Activated B cell treated with CpG ODN at 0.5 μM for 24 hours (primary cell): ENCODE data around the gene FBN2. TPM values are rescaled to one million over a fixed set of nuclear protein-coding genes. Genes with fewer than 3 reads are reported as not detected.

Experiments used
- ATAC-seq: fragments of 200-7000 bp; cut with Tn5 transposase; one replicate; pipeline ENCODE4 v1.10.0; 2021; ENCODE audit warnings: low read depth, mild to moderate bottlenecking, moderate library complexity
- CTCF ChIA-PET: fragments of 350-600 bp; sonication (Branson Sonifier 250); formaldehyde crosslinking; loops from one replicate; lab custom pipeline; 2021; ENCODE audit warnings: antibody characterized with exemption; lab: Charles Lee
- POLR2A ChIA-PET: fragments of 350-600 bp; sonication (Branson Sonifier 250); formaldehyde crosslinking; loops from one replicate; lab custom pipeline; 2021; ENCODE audit warnings: antibody characterized with exemption; lab: Charles Lee
- DNase-seq: peaks from one replicate; pipeline ENCODE4 v3.0.0; 2022
- H3K27ac Mint-ChIP-seq: one replicate; pipeline ENCODE4 v1.8.0; 2020; ENCODE audit warnings: mixed read lengths
- H3K27me3 Mint-ChIP-seq: one replicate; pipeline ENCODE4 v1.8.0; 2021; ENCODE audit warnings: mixed read lengths
- H3K36me3 Mint-ChIP-seq: one replicate; pipeline ENCODE4 v1.8.0; 2021; ENCODE audit warnings: low read depth, mixed read lengths
- H3K4me1 Mint-ChIP-seq: one replicate; pipeline ENCODE4 v1.8.0; 2021; ENCODE audit warnings: mixed read lengths
- H3K4me3 Mint-ChIP-seq: one replicate; pipeline ENCODE4 v1.8.0; 2020; ENCODE audit warnings: mild to moderate bottlenecking, mixed read lengths
- H3K9me3 Mint-ChIP-seq: one replicate; pipeline ENCODE4 v1.8.0; 2020; ENCODE audit warnings: mixed read lengths
- intact Hi-C: fragments of 100-400 bp; cut with micrococcal nuclease; formaldehyde crosslinking; loops from one replicate; pipeline ENCODE4 v1.15.1; 2024
- total RNA-seq: library from RNA; stranded (reverse); gene quantifications from 2 replicates; pipeline ENCODE4 v1.2.3, GENCODE V29; 2022
- TF ChIP-seq, protein P1 (sequence below): fragments of 200-600 bp; IDR thresholded peaks from one replicate; pipeline ENCODE4 v1.8.0; 2022; ENCODE audit warnings: antibody characterized with exemption, mild to moderate bottlenecking

Gene FBN2
- total RNA-seq, 1 donor from 2014 or later = not detected

DNA sequence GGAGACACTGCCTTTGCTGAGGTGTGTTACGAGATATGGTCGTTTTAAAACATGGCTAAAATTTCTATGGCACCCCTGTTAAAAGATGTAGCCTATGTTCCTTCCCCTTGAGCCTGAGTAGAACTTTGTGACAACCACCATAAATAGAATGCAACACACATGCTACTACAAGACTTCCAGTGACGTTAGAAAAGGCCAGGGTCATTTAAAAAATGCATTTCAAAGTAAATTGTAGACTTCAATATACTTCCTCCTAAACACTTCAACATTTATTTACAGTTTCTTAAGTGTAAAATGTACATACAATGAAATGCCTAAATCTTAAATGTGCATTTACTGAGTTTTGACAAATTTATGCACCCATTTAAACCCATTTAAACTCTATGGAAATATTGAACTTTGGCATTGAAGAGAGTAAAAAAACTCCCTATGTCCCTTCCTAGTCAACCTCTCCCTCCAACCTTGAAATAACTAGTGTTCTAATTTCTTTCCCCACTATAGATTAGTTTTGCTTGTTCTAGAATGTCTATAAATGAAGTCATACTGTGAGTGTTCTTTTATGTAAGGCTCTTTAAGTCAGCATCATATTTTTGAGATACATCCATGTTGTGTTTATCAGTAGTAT is 294.0 kb downstream of the FBN2 start:
- no peaks in the 10 kb centered on the region for H3K36me3 Mint-ChIP-seq
- H3K9me3 Mint-ChIP-seq = no peaks in the 10 kb centered on the region
- ChIA-PET CTCF (no interaction called here), POLR2A (no interaction called here)
- H3K4me1 Mint-ChIP-seq = no peaks in the 10 kb centered on the region
- TF ChIP-seq, protein P1, sequence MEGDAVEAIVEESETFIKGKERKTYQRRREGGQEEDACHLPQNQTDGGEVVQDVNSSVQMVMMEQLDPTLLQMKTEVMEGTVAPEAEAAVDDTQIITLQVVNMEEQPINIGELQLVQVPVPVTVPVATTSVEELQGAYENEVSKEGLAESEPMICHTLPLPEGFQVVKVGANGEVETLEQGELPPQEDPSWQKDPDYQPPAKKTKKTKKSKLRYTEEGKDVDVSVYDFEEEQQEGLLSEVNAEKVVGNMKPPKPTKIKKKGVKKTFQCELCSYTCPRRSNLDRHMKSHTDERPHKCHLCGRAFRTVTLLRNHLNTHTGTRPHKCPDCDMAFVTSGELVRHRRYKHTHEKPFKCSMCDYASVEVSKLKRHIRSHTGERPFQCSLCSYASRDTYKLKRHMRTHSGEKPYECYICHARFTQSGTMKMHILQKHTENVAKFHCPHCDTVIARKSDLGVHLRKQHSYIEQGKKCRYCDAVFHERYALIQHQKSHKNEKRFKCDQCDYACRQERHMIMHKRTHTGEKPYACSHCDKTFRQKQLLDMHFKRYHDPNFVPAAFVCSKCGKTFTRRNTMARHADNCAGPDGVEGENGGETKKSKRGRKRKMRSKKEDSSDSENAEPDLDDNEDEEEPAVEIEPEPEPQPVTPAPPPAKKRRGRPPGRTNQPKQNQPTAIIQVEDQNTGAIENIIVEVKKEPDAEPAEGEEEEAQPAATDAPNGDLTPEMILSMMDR = no peak
- H3K27ac Mint-ChIP-seq = no peak overlapping the region
- ATAC-seq (no peak), DNase-seq (no peak)
- H3K4me3 Mint-ChIP-seq = no peak overlapping the region
- intact Hi-C loops = no loop called here
- H3K27me3 Mint-ChIP-seq = peaks cover 3% of the 10 kb centered on the region

DNA sequence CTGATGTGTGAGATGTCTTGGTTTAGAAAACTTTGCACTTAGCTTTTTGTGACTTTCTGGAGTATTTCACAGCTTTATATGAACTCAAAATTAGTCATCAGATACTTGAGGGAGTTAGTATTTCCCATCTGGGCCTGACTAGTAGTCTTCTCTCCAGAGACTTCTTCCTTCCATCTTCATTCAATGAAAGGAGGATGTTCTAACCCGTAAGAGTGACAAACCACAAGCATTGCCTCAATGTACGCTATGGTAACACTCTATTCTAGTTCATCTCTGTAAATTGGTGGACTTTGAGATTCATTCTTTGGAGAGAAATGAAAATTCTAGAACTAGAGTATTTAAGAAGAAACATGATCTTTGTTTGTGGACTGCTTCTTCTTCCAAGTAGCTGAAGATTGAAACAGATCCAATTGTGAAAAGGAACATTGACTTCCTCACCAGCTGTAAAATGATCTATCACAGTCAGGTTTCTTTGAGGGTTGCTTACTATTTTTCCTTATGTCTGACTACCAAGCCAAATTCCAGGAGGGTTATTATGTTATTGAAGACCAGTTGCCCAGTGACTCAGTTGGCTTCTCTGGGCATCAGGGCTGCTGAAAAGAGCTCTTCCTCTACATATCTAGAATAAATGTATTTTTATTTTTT is 296.9 kb downstream of the FBN2 start:
- POLR2A ChIA-PET = no interaction called here
- ATAC-seq = no peak
- H3K27ac Mint-ChIP-seq = no peak overlapping the region
- no peaks in the 10 kb centered on the region for H3K36me3 Mint-ChIP-seq
- H3K9me3 Mint-ChIP-seq = no peaks in the 10 kb centered on the region
- H3K27me3 Mint-ChIP-seq = peaks cover 11% of the 10 kb centered on the region
- intact Hi-C loops = no loop called here
- TF ChIP-seq, protein P1 = no peak
- CTCF ChIA-PET = no interaction called here
- no peaks in the 10 kb centered on the region for H3K4me1 Mint-ChIP-seq
- DNase-seq = no peak
- H3K4me3 Mint-ChIP-seq = no peak overlapping the region

DNA sequence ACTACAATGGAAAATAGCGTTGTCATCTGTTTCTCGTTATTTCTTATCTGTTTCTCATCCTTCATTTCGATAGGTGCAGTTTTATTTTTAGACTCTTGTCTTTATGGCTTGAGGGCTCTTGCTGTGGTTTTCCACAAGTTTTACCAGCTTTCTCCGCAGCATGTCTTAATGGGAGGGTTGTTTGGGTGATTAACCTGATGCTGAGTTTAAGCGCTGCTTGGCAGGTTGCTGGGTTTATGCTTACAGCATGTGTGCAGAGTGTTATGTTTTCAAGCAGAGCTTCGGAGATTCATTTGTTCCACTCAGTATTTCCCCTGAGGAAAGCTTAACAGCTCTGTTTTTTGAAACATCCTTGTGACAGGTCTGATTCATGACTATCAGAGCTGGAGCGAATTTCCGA is 300.5 kb downstream of the FBN2 start:
- ChIA-PET CTCF (no interaction called here), POLR2A (no interaction called here)
- H3K27me3 Mint-ChIP-seq = peaks cover 16% of the 10 kb centered on the region
- TF ChIP-seq, protein P1 = no peak
- H3K4me3 Mint-ChIP-seq = no peak overlapping the region
- H3K9me3 Mint-ChIP-seq = no peaks in the 10 kb centered on the region
- intact Hi-C loops = no loop called here
- H3K36me3 Mint-ChIP-seq = no peaks in the 10 kb centered on the region
- H3K4me1 Mint-ChIP-seq = no peaks in the 10 kb centered on the region
- ATAC-seq (no peak), DNase-seq (no peak)
- no peak overlapping the region for H3K27ac Mint-ChIP-seq

DNA sequence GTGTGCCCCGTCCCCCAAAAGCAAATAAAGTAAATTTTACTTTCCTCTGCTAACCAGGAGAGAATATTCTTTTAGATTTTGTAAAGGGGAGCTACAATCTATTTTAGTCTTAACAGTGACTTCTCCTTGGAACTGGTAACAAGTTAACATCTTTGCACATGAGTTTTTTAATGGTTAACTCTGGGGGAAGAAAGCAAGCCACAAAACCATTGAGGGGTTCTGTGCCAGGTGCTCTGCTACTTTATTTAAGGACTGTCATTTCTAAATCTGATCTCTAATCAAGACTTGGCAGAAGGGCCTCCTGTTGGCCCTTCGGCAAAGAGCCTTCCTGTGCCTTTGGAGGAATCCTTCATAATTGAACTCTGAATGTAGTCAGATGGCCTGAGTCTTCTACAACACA is 301.0 kb downstream of the FBN2 start:
- TF ChIP-seq, protein P1 = no peak
- intact Hi-C loops = no loop called here
- Mint-ChIP-seq H3K4me3 (no peak overlapping the region), H3K4me1 (no peaks in the 10 kb centered on the region), H3K27me3 (peaks cover 16% of the 10 kb centered on the region), H3K36me3 (no peaks in the 10 kb centered on the region), H3K27ac (no peak overlapping the region), H3K9me3 (no peaks in the 10 kb centered on the region)
- no peak for ATAC-seq
- ChIA-PET POLR2A (no interaction called here), CTCF (no interaction called here)
- no peak for DNase-seq

DNA sequence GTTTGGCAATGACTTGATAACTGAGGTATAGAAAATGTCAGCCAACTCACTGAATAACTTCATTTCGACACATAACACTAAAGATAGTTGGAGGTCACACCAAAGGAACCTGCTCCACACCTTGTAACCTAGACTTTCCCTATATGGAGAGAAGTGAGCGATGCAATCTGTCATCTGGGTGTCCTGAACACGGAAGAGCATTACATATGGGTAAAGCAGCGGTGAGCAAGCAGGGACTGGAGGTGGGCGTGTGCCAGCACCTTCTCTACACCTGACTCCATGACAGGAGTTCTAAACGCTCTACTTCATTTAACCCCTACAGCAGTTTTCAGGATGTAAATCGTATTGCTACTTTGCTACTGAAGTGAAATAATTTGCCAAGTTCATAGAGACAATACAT is 301.7 kb downstream of the FBN2 start:
- ATAC-seq (no peak), DNase-seq (no peak)
- H3K27me3 Mint-ChIP-seq = peaks cover 16% of the 10 kb centered on the region
- H3K36me3 Mint-ChIP-seq = no peaks in the 10 kb centered on the region
- ChIA-PET CTCF (no interaction called here), POLR2A (no interaction called here)
- H3K4me3 Mint-ChIP-seq = no peak overlapping the region
- H3K27ac Mint-ChIP-seq = no peak overlapping the region
- TF ChIP-seq, protein P1 = no peak
- H3K4me1 Mint-ChIP-seq = no peaks in the 10 kb centered on the region
- H3K9me3 Mint-ChIP-seq = no peaks in the 10 kb centered on the region
- intact Hi-C loops = no loop called here
